ENCODE data around the gene TTC16. TPM values are rescaled to one million over a fixed set of nuclear protein-coding genes. Genes with fewer than 3 reads are reported as not detected.

TTC16 gene
- total RNA-seq, 1 donor from 2014 or later, result 0.07 TPM

DNA sequence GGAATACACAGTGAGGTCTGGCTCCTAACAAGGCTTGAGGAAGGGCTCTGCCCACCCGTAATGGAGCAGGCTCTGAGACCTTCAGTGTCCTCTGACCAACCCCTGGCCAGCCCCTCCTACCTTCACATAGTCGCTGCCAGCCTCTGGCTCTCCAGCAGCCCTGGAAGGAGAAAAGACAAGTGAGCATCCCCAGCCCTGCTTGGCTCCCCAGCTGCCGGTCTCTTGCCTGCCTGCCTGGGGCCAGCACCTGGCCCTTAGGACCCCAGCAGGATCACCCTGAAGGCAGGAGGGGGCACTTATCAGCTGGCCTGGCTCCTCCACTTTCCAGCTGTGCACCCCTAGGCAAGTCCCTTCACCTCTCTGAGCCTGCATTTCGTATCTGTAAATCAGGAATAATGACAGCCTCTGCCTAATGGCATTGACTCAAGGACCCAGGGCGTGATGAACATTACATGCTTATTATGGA, 45.6 kb downstream of the TTC16 start:
- Mint-ChIP-seq H3K27me3 (peaks cover 46% of the 10 kb centered on the region), H3K4me3 (ENCODE audit: low read depth) (no peak overlapping the region), H3K4me1 (ENCODE audit: low read depth) (no peaks in the 10 kb centered on the region), H3K36me3 (ENCODE audit: insufficient read depth) (no peaks in the 10 kb centered on the region), H3K27ac (no peak overlapping the region), H3K9me3 (ENCODE audit: low read depth) (no peaks in the 10 kb centered on the region)
- TF ChIP-seq, protein P1, sequence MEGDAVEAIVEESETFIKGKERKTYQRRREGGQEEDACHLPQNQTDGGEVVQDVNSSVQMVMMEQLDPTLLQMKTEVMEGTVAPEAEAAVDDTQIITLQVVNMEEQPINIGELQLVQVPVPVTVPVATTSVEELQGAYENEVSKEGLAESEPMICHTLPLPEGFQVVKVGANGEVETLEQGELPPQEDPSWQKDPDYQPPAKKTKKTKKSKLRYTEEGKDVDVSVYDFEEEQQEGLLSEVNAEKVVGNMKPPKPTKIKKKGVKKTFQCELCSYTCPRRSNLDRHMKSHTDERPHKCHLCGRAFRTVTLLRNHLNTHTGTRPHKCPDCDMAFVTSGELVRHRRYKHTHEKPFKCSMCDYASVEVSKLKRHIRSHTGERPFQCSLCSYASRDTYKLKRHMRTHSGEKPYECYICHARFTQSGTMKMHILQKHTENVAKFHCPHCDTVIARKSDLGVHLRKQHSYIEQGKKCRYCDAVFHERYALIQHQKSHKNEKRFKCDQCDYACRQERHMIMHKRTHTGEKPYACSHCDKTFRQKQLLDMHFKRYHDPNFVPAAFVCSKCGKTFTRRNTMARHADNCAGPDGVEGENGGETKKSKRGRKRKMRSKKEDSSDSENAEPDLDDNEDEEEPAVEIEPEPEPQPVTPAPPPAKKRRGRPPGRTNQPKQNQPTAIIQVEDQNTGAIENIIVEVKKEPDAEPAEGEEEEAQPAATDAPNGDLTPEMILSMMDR (IDR thresholded peaks at IDR 0.05; ENCODE audit: unreplicated experiment), result no peak
- DNase-seq (ENCODE audit: low spot score, unreplicated experiment), result no peak

DNA sequence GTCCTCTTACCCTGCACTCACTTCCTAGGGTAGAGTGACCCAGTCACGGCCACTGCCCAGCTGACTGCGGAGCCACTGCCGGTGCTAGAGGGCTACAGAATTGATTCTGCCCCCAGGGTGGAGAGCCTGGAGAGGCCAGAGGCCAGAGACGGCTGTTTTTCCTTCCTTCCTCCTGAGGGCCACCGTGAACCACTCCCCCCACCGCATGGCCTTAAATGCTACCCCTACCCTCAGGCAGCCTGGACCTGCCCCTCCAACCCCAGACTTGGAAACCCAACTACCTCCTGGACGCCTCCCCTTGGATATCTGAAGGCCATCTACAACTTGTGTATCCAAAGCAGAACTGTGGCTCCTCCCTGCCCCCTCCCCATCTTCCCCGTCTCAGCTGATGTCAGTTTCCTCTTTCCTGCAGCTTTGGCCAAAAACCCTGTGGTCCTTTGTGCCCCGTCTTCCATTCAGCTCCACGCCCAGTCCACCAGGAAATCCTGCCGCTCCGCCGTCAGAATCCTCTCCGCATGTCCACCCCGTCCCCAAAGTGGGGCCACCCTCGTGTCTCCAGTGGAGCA, 46.3 kb downstream of the TTC16 start:
- DNase-seq (ENCODE audit: low spot score, unreplicated experiment), result no peak
- Mint-ChIP-seq H3K4me1 (ENCODE audit: low read depth) (no peaks in the 10 kb centered on the region), H3K9me3 (ENCODE audit: low read depth) (no peaks in the 10 kb centered on the region), H3K27ac (no peak overlapping the region), H3K27me3 (peaks cover 52% of the 10 kb centered on the region), H3K4me3 (ENCODE audit: low read depth) (no peak overlapping the region), H3K36me3 (ENCODE audit: insufficient read depth) (no peaks in the 10 kb centered on the region)
- TF ChIP-seq, protein P1 (IDR thresholded peaks at IDR 0.05; ENCODE audit: unreplicated experiment), result no peak

DNA sequence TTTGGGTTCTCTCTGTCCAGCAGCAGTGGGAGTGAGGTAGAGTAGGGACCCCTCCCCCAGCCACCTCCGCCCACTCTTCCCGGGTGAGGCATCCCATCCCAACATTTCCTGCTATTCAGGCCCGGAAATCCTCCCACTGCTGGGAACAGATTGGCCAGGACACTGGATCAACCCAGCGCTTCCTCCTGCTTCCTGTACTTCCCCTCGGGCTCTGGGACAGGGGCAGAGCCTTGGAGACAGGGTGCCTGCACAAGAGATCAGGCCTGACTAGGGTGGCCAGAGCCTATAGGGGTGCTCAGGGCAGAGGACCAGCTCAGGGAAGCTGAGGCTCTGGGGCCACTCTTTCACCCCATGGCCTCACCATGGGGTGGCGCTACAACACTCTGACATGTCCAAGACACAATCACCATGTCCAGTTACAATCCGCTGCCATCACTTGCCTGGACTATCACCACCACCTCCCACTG, 48.1 kb downstream of the TTC16 start:
- DNase-seq (ENCODE audit: low spot score, unreplicated experiment), result no peak
- Mint-ChIP-seq H3K4me1 (ENCODE audit: low read depth) (no peaks in the 10 kb centered on the region), H3K4me3 (ENCODE audit: low read depth) (no peak overlapping the region), H3K27ac (no peak overlapping the region), H3K9me3 (ENCODE audit: low read depth) (no peaks in the 10 kb centered on the region), H3K27me3 (peaks cover 53% of the 10 kb centered on the region), H3K36me3 (ENCODE audit: insufficient read depth) (no peaks in the 10 kb centered on the region)
- TF ChIP-seq, protein P1 (IDR thresholded peaks at IDR 0.05; ENCODE audit: unreplicated experiment), result peak; percentile 26

DNA sequence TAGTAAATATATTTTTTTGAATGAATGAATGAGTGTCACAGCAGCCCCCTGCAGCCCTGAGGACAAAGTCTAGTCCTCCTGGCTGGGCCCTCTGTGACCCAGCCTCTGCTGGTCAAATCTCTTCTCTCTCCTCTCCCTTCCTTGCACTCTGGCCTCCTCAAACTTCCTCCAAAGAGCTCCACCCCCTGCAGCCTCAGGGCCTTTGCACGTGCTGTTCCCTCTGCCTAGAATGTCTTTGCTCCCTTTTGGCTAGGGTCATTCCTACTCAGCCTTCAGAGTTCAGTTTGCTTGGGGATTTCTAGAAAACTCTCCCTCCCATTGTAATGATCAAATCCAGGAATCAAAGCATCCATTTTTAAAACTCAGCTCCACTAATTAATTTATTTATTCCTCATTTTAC, 49.5 kb downstream of the TTC16 start:
- no peak for DNase-seq (ENCODE audit: low spot score, unreplicated experiment)
- Mint-ChIP-seq H3K27ac (no peak overlapping the region), H3K36me3 (ENCODE audit: insufficient read depth) (no peaks in the 10 kb centered on the region), H3K4me1 (ENCODE audit: low read depth) (no peaks in the 10 kb centered on the region), H3K27me3 (peaks cover 60% of the 10 kb centered on the region), H3K9me3 (ENCODE audit: low read depth) (no peaks in the 10 kb centered on the region), H3K4me3 (ENCODE audit: low read depth) (no peak overlapping the region)
- TF ChIP-seq, protein P1 (IDR thresholded peaks at IDR 0.05; ENCODE audit: unreplicated experiment), result no peak

DNA sequence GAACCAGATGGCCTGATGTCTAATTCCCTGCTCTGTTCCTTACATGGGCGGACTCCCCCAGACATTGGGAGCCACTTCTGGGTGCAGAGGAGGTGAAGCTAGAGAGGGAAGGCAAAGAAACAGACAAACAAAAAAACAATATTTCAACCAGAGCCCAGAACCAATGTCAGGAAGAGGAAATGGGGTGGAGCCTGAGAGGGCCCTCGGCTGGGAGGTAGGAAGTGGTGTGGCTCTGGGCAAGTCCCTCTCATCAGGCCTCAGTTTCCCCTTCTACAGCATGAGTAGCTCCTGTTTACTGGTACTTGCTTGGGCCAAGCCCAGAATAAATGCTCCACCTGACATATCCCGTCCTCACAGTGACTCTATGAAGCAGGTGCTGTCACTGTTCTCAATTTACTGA, 51.5 kb downstream of the TTC16 start:
- Mint-ChIP-seq H3K36me3 (ENCODE audit: insufficient read depth) (no peaks in the 10 kb centered on the region), H3K4me3 (ENCODE audit: low read depth) (no peak overlapping the region), H3K27ac (peak overlapping the region; percentile 20), H3K9me3 (ENCODE audit: low read depth) (no peaks in the 10 kb centered on the region), H3K27me3 (peaks cover 61% of the 10 kb centered on the region), H3K4me1 (ENCODE audit: low read depth) (peaks cover 4% of the 10 kb centered on the region)
- no peak for DNase-seq (ENCODE audit: low spot score, unreplicated experiment)
- TF ChIP-seq, protein P1 (IDR thresholded peaks at IDR 0.05; ENCODE audit: unreplicated experiment), result no peak
